ENCODE measurements around the gene GRK4.

The GRK4 gene

GRCh38 chr4:3011456-3012220, 48.3 kb downstream of the GRK4 start:
- DNase-seq (ENCODE audit: low spot score) = no peak

- DNase-seq (ENCODE audit: low spot score) = no peak
Measured at GRCh38 chr4:3013323-3013722, 50.0 kb downstream of the GRK4 start.

GRCh38 chr4:3013839-3014350, 50.5 kb downstream of the GRK4 start:
- no peak for DNase-seq (ENCODE audit: low spot score)

GRCh38 chr4:3016961-3017360, 53.6 kb downstream of the GRK4 start:
- no peak for DNase-seq (ENCODE audit: low spot score)

- no peak for DNase-seq (ENCODE audit: low spot score)
Measured at GRCh38 chr4:3017504-3017903, 54.1 kb downstream of the GRK4 start.

GRCh38 chr4:3019145-3019846, 55.9 kb downstream of the GRK4 start:
- no peak for DNase-seq (ENCODE audit: low spot score)

- DNase-seq (ENCODE audit: low spot score) = no peak
Measured at GRCh38 chr4:3021127-3021526, 57.8 kb downstream of the GRK4 start.

- DNase-seq (ENCODE audit: low spot score) = no peak
Measured at GRCh38 chr4:3021627-3022026, 58.3 kb downstream of the GRK4 start.

GRCh38 chr4:3022112-3022511, 58.7 kb downstream of the GRK4 start:
- DNase-seq (ENCODE audit: low spot score) = no peak

- DNase-seq (ENCODE audit: low spot score) = no peak
Measured at GRCh38 chr4:3022651-3023050, 59.3 kb downstream of the GRK4 start.

- DNase-seq (ENCODE audit: low spot score) = no peak
Measured at GRCh38 chr4:3025881-3026280, 62.5 kb downstream of the GRK4 start.

GRCh38 chr4:3026540-3026939, 63.2 kb downstream of the GRK4 start:
- DNase-seq (ENCODE audit: low spot score) = no peak

- DNase-seq (ENCODE audit: low spot score) = no peak
Measured at GRCh38 chr4:3029464-3029863, 66.1 kb downstream of the GRK4 start.

- no peak for DNase-seq (ENCODE audit: low spot score)
Measured at GRCh38 chr4:3030566-3031356, 67.4 kb downstream of the GRK4 start.

GRCh38 chr4:3031357-3032082, 68.1 kb downstream of the GRK4 start:
- no peak for DNase-seq (ENCODE audit: low spot score)

- DNase-seq (ENCODE audit: low spot score) = no peak
Measured at GRCh38 chr4:3034231-3034630, 70.9 kb downstream of the GRK4 start.

- no peak for DNase-seq (ENCODE audit: low spot score)
Measured at GRCh38 chr4:3035249-3035648, 71.9 kb downstream of the GRK4 start.

- DNase-seq (ENCODE audit: low spot score) = no peak
Measured at GRCh38 chr4:3035674-3036073, 72.3 kb downstream of the GRK4 start.

GRCh38 chr4:3036131-3036952, 73.0 kb downstream of the GRK4 start:
- DNase-seq (ENCODE audit: low spot score) = no peak

- no peak for DNase-seq (ENCODE audit: low spot score)
Measured at GRCh38 chr4:3037957-3038461, 74.6 kb downstream of the GRK4 start.

All from ecto neural progenitor cell (in vitro differentiated cells).